HUES64 (cell line): ENCODE results near the gene HTRA3.

ENCODE experiments used
- H3K27ac ChIP-seq: 2 replicates; pipeline ENCODE4 v1.7.0; 2013; ENCODE audit warnings: low read depth, low read length, inconsistent platforms
- H3K27me3 ChIP-seq: 2 replicates; pipeline ENCODE4 v1.6.1; 2013; ENCODE audit warnings: mild to moderate bottlenecking, low read length; ENCODE audit not compliant: insufficient read depth
- H3K36me3 ChIP-seq: 2 replicates; pipeline ENCODE4 v1.6.1; 2013; ENCODE audit warnings: mild to moderate bottlenecking, low read length; ENCODE audit not compliant: insufficient read depth
- H3K4me1 ChIP-seq: 2 replicates; pipeline ENCODE4 v1.6.1; 2013; ENCODE audit warnings: mild to moderate bottlenecking, low read length, moderate library complexity; ENCODE audit not compliant: insufficient read depth
- H3K4me3 ChIP-seq: 2 replicates; pipeline ENCODE4 v1.5.1; 2013; ENCODE audit warnings: mild to moderate bottlenecking, low read length, moderate library complexity
- H3K9ac ChIP-seq: 2 replicates; pipeline ENCODE4 v1.6.1; 2013; ENCODE audit warnings: mild to moderate bottlenecking, low read depth, low read length
- H3K9me3 ChIP-seq: 2 replicates; pipeline ENCODE4 v1.6.1; 2013; ENCODE audit warnings: low read depth, low read length; ENCODE audit not compliant: insufficient read depth
- WGBS: fragments of 150-250, 120-280 bp; methylation state at CpG from one replicate; pipeline ENCODE4 v1.1.7; 2013; ENCODE audit warnings: missing lambda C conversion rate; 5-methylcytosine and 5-hydroxymethylcytosine counted together

HTRA3 gene

GRCh38 chr4:8284391-8284790 is 14.8 kb downstream of the HTRA3 start:
- no peak overlapping the region for H3K9ac ChIP-seq
- WGBS, result 88% methylated on average over 11 of the region's 11 CpGs
- H3K9me3 ChIP-seq, result no peaks in the 10 kb centered on the region
- H3K27ac ChIP-seq, result no peak overlapping the region
- no peaks in the 10 kb centered on the region for H3K36me3 ChIP-seq
- H3K27me3 ChIP-seq, result no peaks in the 10 kb centered on the region
- H3K4me3 ChIP-seq, result no peak overlapping the region
- H3K4me1 ChIP-seq, result no peaks in the 10 kb centered on the region

DNA sequence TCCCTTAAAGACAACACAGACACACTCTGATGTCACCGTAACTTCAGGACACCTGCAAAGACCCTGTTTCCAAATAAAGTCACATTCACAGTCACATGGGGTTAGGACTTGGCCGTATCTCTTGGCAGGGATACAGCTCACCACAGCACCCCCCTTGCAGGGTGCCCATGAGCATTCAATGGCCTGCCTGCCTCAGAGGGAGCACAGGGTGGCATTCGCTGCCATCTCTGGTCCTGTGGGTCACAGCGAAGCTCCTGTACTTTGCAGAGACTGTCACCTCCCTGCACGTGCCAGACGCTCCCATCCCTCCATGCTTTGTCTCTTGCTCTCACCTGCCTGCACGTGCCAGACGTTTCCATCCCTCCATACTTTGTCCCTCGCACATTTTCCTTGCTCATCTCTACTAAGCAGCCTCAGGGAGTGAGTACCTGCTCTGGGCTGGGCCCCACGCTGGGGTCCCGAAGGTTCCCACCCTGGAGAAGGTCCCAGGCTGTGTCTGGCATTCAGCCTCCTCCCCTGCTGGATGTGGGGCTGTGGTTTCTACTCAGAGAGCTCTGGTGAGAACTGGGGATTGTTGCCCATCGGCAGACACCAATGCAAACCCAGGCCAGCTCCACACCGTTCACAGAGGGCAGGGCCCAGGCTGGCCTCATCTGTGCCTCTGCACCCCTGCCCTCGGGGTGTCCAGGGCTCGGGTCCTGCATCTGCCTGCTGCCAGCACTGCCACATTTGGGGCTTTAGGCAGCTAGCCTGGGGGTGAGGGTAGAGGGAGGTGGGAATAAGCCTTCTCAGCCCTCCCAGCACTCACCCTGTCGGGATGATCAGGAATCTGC is 15.8 kb downstream of the HTRA3 start:
- no peaks in the 10 kb centered on the region for H3K27me3 ChIP-seq
- H3K9me3 ChIP-seq, result no peaks in the 10 kb centered on the region
- H3K9ac ChIP-seq, result no peak overlapping the region
- WGBS, result 78% methylated on average over 16 of the region's 16 CpGs
- H3K4me1 ChIP-seq, result no peaks in the 10 kb centered on the region
- H3K36me3 ChIP-seq, result no peaks in the 10 kb centered on the region
- H3K4me3 ChIP-seq, result no peak overlapping the region
- no peak overlapping the region for H3K27ac ChIP-seq

DNA sequence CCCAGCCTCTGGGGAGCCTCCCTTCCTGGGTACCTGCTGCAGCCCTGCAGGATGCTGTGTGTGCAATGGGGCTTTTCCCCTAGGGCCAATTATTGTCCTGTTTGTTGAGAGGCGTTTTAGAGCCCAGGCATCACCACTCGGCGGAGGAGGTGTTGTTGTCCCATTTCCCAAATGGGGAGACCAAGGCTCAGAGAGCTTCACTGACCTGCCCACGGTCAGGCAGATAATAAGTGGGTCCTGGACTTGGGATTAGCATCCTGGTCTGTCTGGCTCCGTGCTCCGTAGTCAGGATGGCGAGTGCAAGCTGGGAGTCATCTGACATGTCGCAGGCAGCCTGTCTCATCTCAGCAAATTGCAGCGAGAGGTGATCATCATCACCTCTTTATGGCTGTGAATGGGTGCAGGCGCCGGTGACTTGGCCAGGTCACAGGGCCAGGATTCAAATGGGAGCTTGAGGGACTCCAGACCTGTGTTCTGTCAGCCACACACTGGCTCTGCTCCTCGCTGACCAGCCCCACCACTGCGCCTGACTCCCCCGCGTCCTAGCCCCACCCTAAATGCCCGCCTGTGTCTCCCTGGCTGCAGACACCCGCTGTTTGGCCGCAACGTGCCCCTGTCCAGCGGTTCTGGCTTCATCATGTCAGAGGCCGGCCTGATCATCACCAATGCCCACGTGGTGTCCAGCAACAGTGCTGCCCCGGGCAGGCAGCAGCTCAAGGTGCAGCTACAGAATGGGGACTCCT is 16.6 kb downstream of the HTRA3 start:
- Histone ChIP-seq H3K9me3 (no peaks in the 10 kb centered on the region), H3K27me3 (no peaks in the 10 kb centered on the region), H3K36me3 (no peaks in the 10 kb centered on the region), H3K9ac (no peak overlapping the region), H3K4me1 (no peaks in the 10 kb centered on the region), H3K27ac (no peak overlapping the region), H3K4me3 (no peak overlapping the region)
- WGBS, result 92% methylated on average over 23 of the region's 23 CpGs

GRCh38 chr4:8286719-8287342 is 17.3 kb downstream of the HTRA3 start:
- Histone ChIP-seq H3K36me3 (no peaks in the 10 kb centered on the region), H3K4me1 (no peaks in the 10 kb centered on the region), H3K9me3 (no peaks in the 10 kb centered on the region), H3K4me3 (no peak overlapping the region), H3K9ac (no peak overlapping the region), H3K27me3 (no peaks in the 10 kb centered on the region), H3K27ac (no peak overlapping the region)
- WGBS, result 89% methylated on average over 15 of the region's 15 CpGs

GRCh38 chr4:8287343-8288280 is 18.1 kb downstream of the HTRA3 start:
- Histone ChIP-seq H3K4me1 (no peaks in the 10 kb centered on the region), H3K27me3 (no peaks in the 10 kb centered on the region), H3K4me3 (no peak overlapping the region), H3K9ac (no peak overlapping the region), H3K9me3 (no peaks in the 10 kb centered on the region), H3K27ac (no peak overlapping the region), H3K36me3 (no peaks in the 10 kb centered on the region)
- 94% methylated on average over 17 of the region's 18 CpGs for WGBS

DNA sequence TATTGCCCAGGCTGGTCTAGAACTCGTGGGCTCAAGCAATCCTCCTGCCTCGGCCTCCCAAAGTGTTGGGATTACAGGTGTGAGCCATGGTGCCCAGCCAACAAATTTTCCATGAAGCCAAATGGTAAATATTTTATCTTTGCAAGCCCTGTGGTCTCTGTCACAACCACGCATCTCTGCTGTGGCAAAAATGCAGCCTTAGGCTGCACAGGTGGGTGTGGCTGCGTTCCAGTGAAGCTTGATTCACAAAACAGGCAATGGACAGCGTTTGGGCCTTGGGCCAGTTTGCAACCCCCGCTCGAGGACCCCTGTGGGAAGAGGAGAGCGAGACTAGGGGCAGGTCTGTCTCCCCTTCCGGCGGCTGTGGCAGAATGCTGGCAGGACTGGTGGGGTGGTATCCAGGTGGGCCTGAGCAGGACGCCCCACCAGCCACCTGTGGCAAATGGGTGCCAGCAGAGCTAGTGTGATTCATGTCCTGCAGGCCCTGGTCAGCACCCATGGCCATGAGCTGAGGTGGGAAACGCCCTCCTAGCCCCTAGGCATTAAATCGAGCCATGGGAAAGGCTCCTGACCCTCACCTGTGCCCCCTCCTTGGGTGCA is 19.7 kb downstream of the HTRA3 start:
- H3K27ac ChIP-seq, result no peak overlapping the region
- H3K4me1 ChIP-seq, result no peaks in the 10 kb centered on the region
- no peak overlapping the region for H3K4me3 ChIP-seq
- H3K27me3 ChIP-seq, result no peaks in the 10 kb centered on the region
- H3K36me3 ChIP-seq, result no peaks in the 10 kb centered on the region
- H3K9me3 ChIP-seq, result no peaks in the 10 kb centered on the region
- WGBS, result 90% methylated on average over 13 of the region's 13 CpGs
- no peak overlapping the region for H3K9ac ChIP-seq

DNA sequence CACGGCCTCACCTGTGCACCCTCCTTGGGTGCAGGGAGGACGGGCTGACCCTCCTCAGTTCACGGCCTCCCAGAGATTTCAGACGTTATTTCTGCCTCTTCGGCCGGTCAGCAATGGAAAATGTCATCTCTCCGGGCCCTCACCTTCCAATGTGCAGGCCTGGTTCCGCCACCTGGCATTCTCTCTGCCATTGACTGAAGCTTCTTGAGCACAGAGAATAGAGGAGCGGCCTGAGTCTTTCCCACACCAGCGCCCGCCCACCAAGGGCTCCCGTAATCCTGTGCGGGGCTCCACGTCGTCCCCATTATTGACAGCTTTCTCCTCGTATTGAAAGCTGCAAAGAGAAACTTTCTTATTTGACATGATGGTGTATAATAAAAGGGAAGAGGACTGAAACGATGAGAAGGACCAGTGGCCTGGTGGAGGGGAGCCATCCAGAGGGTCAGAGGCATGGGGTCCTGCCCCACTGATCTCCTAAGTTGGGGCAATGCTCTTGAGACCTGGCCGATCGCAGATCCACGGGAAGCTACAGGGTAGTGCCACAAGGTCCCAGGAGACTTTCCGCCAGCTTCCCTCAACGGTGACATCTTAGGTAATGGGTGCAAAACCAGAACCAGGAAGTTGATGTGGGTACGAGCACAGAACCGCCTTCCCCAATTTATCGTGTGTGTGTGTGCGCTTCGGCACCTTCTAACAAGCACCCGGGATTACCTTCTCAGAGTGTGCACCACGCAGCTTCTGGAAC is 20.6 kb downstream of the HTRA3 start:
- H3K27ac ChIP-seq, result no peak overlapping the region
- H3K4me1 ChIP-seq, result no peaks in the 10 kb centered on the region
- H3K9me3 ChIP-seq, result no peaks in the 10 kb centered on the region
- WGBS, result 92% methylated on average over 29 of the region's 29 CpGs
- no peak overlapping the region for H3K9ac ChIP-seq
- H3K27me3 ChIP-seq, result no peaks in the 10 kb centered on the region
- no peaks in the 10 kb centered on the region for H3K36me3 ChIP-seq
- H3K4me3 ChIP-seq, result no peak overlapping the region

DNA sequence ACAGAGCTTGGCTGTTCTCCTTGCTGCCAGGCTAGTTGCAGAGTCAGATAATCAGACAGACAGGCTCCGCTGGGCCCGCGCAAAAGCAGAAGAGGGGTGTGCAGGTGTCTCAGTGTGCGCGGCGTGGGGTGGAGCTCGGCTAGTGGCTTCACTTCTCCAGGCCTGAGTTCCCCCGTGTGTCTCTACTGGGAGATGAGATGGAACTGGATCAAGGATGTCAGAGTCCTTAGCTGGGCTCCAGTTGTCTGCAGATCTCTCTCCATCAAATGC is 21.1 kb downstream of the HTRA3 start:
- H3K36me3 ChIP-seq, result no peaks in the 10 kb centered on the region
- 95% methylated on average over 8 of the region's 8 CpGs for WGBS
- no peaks in the 10 kb centered on the region for H3K4me1 ChIP-seq

GRCh38 chr4:8291036-8291682 is 21.6 kb downstream of the HTRA3 start:
- Histone ChIP-seq H3K9ac (no peak overlapping the region), H3K36me3 (no peaks in the 10 kb centered on the region), H3K9me3 (no peaks in the 10 kb centered on the region), H3K4me1 (no peaks in the 10 kb centered on the region), H3K4me3 (no peak overlapping the region), H3K27ac (no peak overlapping the region), H3K27me3 (no peaks in the 10 kb centered on the region)
- whole genome bisulfite sequencing, result 93% methylated on average over 21 of the region's 21 CpGs

More for the DNA sequence above, 21.1 kb downstream of the HTRA3 start:
- no peaks in the 10 kb centered on the region for H3K9me3 ChIP-seq
- no peak overlapping the region for H3K9ac ChIP-seq
- H3K4me3 ChIP-seq, result no peak overlapping the region
- no peak overlapping the region for H3K27ac ChIP-seq
- H3K27me3 ChIP-seq, result no peaks in the 10 kb centered on the region
